HepG2 (cell line): ENCODE data around the gene SUPT4H1. TPM values are rescaled to one million over a fixed set of nuclear protein-coding genes. Genes with fewer than 3 reads are reported as not detected.

Experiments
- ARNT2 ChIP-seq: sonication (generic); formaldehyde crosslinking; IDR thresholded peaks from 2 replicates; pipeline ENCODE4 v1.8.0; 2022; ENCODE audit warnings: mild to moderate bottlenecking, low read depth, missing genetic modification reagents, moderate library complexity
- CBX1 ChIP-seq: IDR thresholded peaks from one replicate; pipeline ENCODE4 v1.6.1; 2016; ENCODE audit warnings: antibody characterized with exemption, low read depth
- DMTF1 ChIP-seq: sonication (generic); formaldehyde crosslinking; IDR thresholded peaks from 2 replicates; pipeline ENCODE4 v1.4.0; 2020; ENCODE audit warnings: mild to moderate bottlenecking, missing genetic modification reagents
- E2F1 ChIP-seq: sonication (generic); formaldehyde crosslinking; IDR thresholded peaks from 2 replicates; pipeline ENCODE4 v1.5.0; 2020; ENCODE audit warnings: missing genetic modification reagents
- HMG20A ChIP-seq: IDR thresholded peaks from 2 replicates; pipeline ENCODE4 v1.6.1; 2016; ENCODE audit warnings: borderline replicate concordance
- HOXA7 ChIP-seq: sonication (generic); formaldehyde crosslinking; IDR thresholded peaks from 2 replicates; pipeline ENCODE4 v1.8.1; 2022; ENCODE audit warnings: mild to moderate bottlenecking, missing genetic modification reagents, moderate library complexity
- IKZF4 ChIP-seq: sonication (generic); formaldehyde crosslinking; IDR thresholded peaks from 2 replicates; pipeline ENCODE4 v1.5.1; 2020; ENCODE audit warnings: borderline replicate concordance, mild to moderate bottlenecking, low read depth, missing genetic modification reagents; ENCODE audit errors: not compliant biosample characterization
- KLF15 ChIP-seq: sonication (generic); formaldehyde crosslinking; IDR thresholded peaks from 2 replicates; pipeline ENCODE4 v1.8.1; 2023; ENCODE audit warnings: borderline replicate concordance, mild to moderate bottlenecking, inconsistent platforms, missing genetic modification reagents, mixed read lengths
- KLF6 ChIP-seq: IDR thresholded peaks from 2 replicates; pipeline ENCODE4 v1.8.0; 2016; ENCODE audit warnings: missing biosample characterization, missing genetic modification reagents
- NFRKB ChIP-seq: fragments of 450-650 bp; IDR thresholded peaks from 2 replicates; pipeline ENCODE4 v1.6.1; 2017
- ONECUT2 ChIP-seq: sonication (generic); formaldehyde crosslinking; IDR thresholded peaks from 2 replicates; pipeline ENCODE4 v1.4.0; 2020; ENCODE audit warnings: missing genetic modification reagents
- PTBP1 ChIP-seq: fragments of 200-400 bp; formaldehyde crosslinking; IDR thresholded peaks from 2 replicates; pipeline ENCODE4 v1.6.1; 2018; ENCODE audit warnings: low read length, low read depth; ENCODE audit not compliant: poor library complexity, severe bottlenecking
- SMARCE1 ChIP-seq: fragments of 450-650 bp; IDR thresholded peaks from 2 replicates; pipeline ENCODE4 v1.6.1; 2017; ENCODE audit warnings: borderline replicate concordance
- SPEN ChIP-seq: sonication (generic); formaldehyde crosslinking; IDR thresholded peaks from 2 replicates; pipeline ENCODE4 v1.5.1; 2020; ENCODE audit warnings: low read depth, mild to moderate bottlenecking, missing genetic modification reagents
- TBL1XR1 ChIP-seq: fragments of 150-350 bp; IDR thresholded peaks from 2 replicates; pipeline ENCODE4 v1.6.1; 2014; ENCODE audit warnings: borderline replicate concordance, low read length; ENCODE audit not compliant: partially characterized antibody
- TCF7 ChIP-seq: sonication (generic); IDR thresholded peaks from 2 replicates; pipeline ENCODE4 v1.6.1; 2016; ENCODE audit warnings: antibody characterized with exemption, low read depth
- THYN1 ChIP-seq: sonication (generic); formaldehyde crosslinking; IDR thresholded peaks from 2 replicates; pipeline ENCODE4 v1.8.1; 2023; ENCODE audit warnings: low read depth, mild to moderate bottlenecking, moderate library complexity, missing genetic modification reagents, borderline replicate concordance
- ZNF232 ChIP-seq: sonication (generic); formaldehyde crosslinking; IDR thresholded peaks from 2 replicates; pipeline ENCODE4 v1.4.0; 2020; ENCODE audit warnings: missing genetic modification reagents, borderline replicate concordance
- ZNF280B ChIP-seq: sonication (generic); formaldehyde crosslinking; IDR thresholded peaks from 2 replicates; pipeline ENCODE4 v1.5.0; 2020; ENCODE audit warnings: missing genetic modification reagents, mild to moderate bottlenecking, borderline replicate concordance
- ZNF33B ChIP-seq: sonication (generic); formaldehyde crosslinking; IDR thresholded peaks from 2 replicates; pipeline ENCODE4 v1.5.1; 2020; ENCODE audit warnings: mild to moderate bottlenecking, missing genetic modification reagents
- ZNF7 ChIP-seq: IDR thresholded peaks from 2 replicates; pipeline ENCODE4 v1.6.1; 2016; ENCODE audit warnings: missing biosample characterization, missing genetic modification reagents
- ZNF740 ChIP-seq: sonication (generic); formaldehyde crosslinking; IDR thresholded peaks from 2 replicates; pipeline ENCODE4 v1.4.0; 2020; ENCODE audit warnings: missing genetic modification reagents
- ZNF775 ChIP-seq: sonication (generic); formaldehyde crosslinking; IDR thresholded peaks from 2 replicates; pipeline ENCODE4 v1.4.0; 2020; ENCODE audit warnings: missing genetic modification reagents, mild to moderate bottlenecking, moderate library complexity, borderline replicate concordance
- ZNF782 ChIP-seq: sonication (generic); formaldehyde crosslinking; IDR thresholded peaks from 2 replicates; pipeline ENCODE4 v1.4.0; 2020; ENCODE audit warnings: missing genetic modification reagents, mild to moderate bottlenecking, borderline replicate concordance
- ZNF850 ChIP-seq: sonication (generic); formaldehyde crosslinking; conservative IDR thresholded peaks from 2 replicates; pipeline ENCODE4 v1.9.0; 2021; ENCODE audit warnings: mild to moderate bottlenecking, missing genetic modification reagents
- ZNF891 ChIP-seq: sonication (generic); formaldehyde crosslinking; IDR thresholded peaks from 2 replicates; pipeline ENCODE4 v1.5.0; 2020; ENCODE audit warnings: mild to moderate bottlenecking, missing genetic modification reagents
- polyA plus RNA-seq, 8 experiments: library from polyadenylated mRNA; depleted of rRNA in 3 of 8; stranded (reverse) in 7 of 8; unstranded in 1 of 8; fragments of >200 nt; fragmentation: Illumina TruSeq in 4 of 8; extraction: Trizol in 4 of 8; gene quantifications; 2 replicates each; pipeline versions ENCODE4 v1.2.1 to v1.2.3, GENCODE V29; 2011 to 2016; ENCODE audit warnings: low read depth in 4 of 8, missing spikeins in 1 of 8, mixed read lengths in 1 of 8; ENCODE audit not compliant: insufficient read depth in 1 of 8
- total RNA-seq, 5 experiments: library from RNA; depleted of rRNA; stranded (reverse); fragments of >200 nt; fragmentation: Illumina TruSeq; extraction: Trizol; gene quantifications; 2 replicates each; pipeline ENCODE4 v1.2.3, GENCODE V29; 2016; ENCODE audit warnings: low read depth in 1 of 5

Gene SUPT4H1
- total and polyA plus RNA-seq, 2 of the 13 experiments (the other 11 are each of a cell fraction or from before 2014, with no cell fraction given), result 155 to 244 TPM

- TF ChIP-seq ZNF782 (CRISPR knock-in tag) (peak; percentile 63; the same call in 1 of the 2 replicates), PTBP1 (no peak), ZNF232 (peak; percentile 96; the same call in 1 of the 2 replicates), NFRKB (no peak), IKZF4 (CRISPR knock-in tag) (no peak), ZNF775 (CRISPR knock-in tag) (peak; percentile 44; the same call in 1 of the 2 replicates), TBL1XR1 (peak; percentile 94), ZNF740 (CRISPR knock-in tag) (0 out of 2 replicates have a peak, but pooled peaks have one; percentile 45), THYN1 (CRISPR knock-in tag) (peak; percentile 78; the same call in 1 of the 2 replicates), SPEN (CRISPR knock-in tag) (peak; percentile 94), ZNF850 (no peak), SMARCE1 (no peak), DMTF1 (CRISPR knock-in tag) (no peak), E2F1 (CRISPR knock-in tag) (peak; percentile 71; the same call in 1 of the 2 replicates), ONECUT2 (CRISPR knock-in tag) (peak; percentile 87), ZNF7 (CRISPR knock-in tag) (peak; percentile 18; the same call in 1 of the 2 replicates), ZNF33B (CRISPR knock-in tag) (peak; percentile 90), ZNF280B (CRISPR knock-in tag) (no peak), HOXA7 (CRISPR knock-in tag) (no peak), KLF15 (peak; percentile 84; the same call in 1 of the 2 replicates), ZNF891 (CRISPR knock-in tag) (no peak; the same call in 1 of the 2 replicates), CBX1 (peak; percentile 90), HMG20A (CRISPR knock-in tag) (peak; percentile 100), TCF7 (peak; percentile 100), KLF6 (CRISPR knock-in tag) (peak; percentile 90), ARNT2 (CRISPR knock-in tag) (peak; percentile 57; the same call in 1 of the 2 replicates)
These were observed 39.4 kb upstream of the SUPT4H1 start (continued) for GRCh38 chr17:58391302-58391984.
